HEK293 (cell line): ENCODE measurements around the gene TEAD1.

ENCODE experiments used
- MYNN ChIP-seq: fragments of 450-650 bp; formaldehyde crosslinking; IDR thresholded peaks from 2 replicates; pipeline ENCODE4 v1.5.1; 2016; ENCODE audit warnings: missing biosample characterization, missing genetic modification characterization, borderline replicate concordance
- PBX3 ChIP-seq: sonication (generic); formaldehyde crosslinking; IDR thresholded peaks from 2 replicates; pipeline ENCODE4 v1.8.1; 2022; ENCODE audit warnings: mild to moderate bottlenecking, moderate library complexity, missing genetic modification reagents
- YY1 ChIP-seq: fragments of 450-650 bp; formaldehyde crosslinking; IDR thresholded peaks from 2 replicates; pipeline ENCODE4 v1.5.1; 2018; ENCODE audit warnings: missing biosample characterization, missing genetic modification characterization
- ZFP3 ChIP-seq: fragments of 450-650 bp; formaldehyde crosslinking; IDR thresholded peaks from 2 replicates; pipeline ENCODE4 v1.5.1; 2016; ENCODE audit warnings: low read depth, missing biosample characterization, missing genetic modification characterization
- ZNF132 ChIP-seq: fragments of 450-650 bp; formaldehyde crosslinking; IDR thresholded peaks from 2 replicates; pipeline ENCODE4 v1.5.1; 2017; ENCODE audit warnings: missing biosample characterization, missing genetic modification characterization, borderline replicate concordance
- ZNF174 ChIP-seq: fragments of 450-650 bp; formaldehyde crosslinking; IDR thresholded peaks from 2 replicates; pipeline ENCODE4 v1.5.0; 2017; ENCODE audit warnings: missing biosample characterization, mild to moderate bottlenecking, missing genetic modification characterization
- ZNF600 ChIP-seq: fragments of 450-650 bp; formaldehyde crosslinking; IDR thresholded peaks from 2 replicates; pipeline ENCODE4 v1.5.1; 2016; ENCODE audit warnings: missing biosample characterization, missing genetic modification characterization
- ZNF776 ChIP-seq: fragments of 450-650 bp; formaldehyde crosslinking; IDR thresholded peaks from 2 replicates; pipeline ENCODE4 v1.5.0; 2017; ENCODE audit warnings: missing biosample characterization, missing genetic modification characterization, borderline replicate concordance
- TF ChIP-seq, protein P1 (sequence below): fragments of 450-650 bp; formaldehyde crosslinking; IDR thresholded peaks from 2 replicates; pipeline ENCODE4 v1.5.1; 2016; ENCODE audit warnings: missing biosample characterization, missing genetic modification characterization
- TF ChIP-seq, protein P2 (sequence below): fragments of 450-650 bp; formaldehyde crosslinking; IDR thresholded peaks from 2 replicates; pipeline ENCODE4 v1.5.1; 2016; ENCODE audit warnings: missing biosample characterization, missing genetic modification characterization
- TF ChIP-seq, protein P3 (sequence below): fragments of 450-650 bp; formaldehyde crosslinking; IDR thresholded peaks from 2 replicates; pipeline ENCODE4 v1.5.1; 2016; ENCODE audit warnings: missing biosample characterization, missing genetic modification characterization
- TF ChIP-seq, protein P4 (sequence below): fragments of 450-650 bp; formaldehyde crosslinking; IDR thresholded peaks from 2 replicates; pipeline ENCODE4 v1.5.1; 2017; ENCODE audit warnings: missing biosample characterization, missing genetic modification characterization
- TF ChIP-seq, protein P5 (sequence below): fragments of 450-650 bp; formaldehyde crosslinking; conservative IDR thresholded peaks from 2 replicates; pipeline ENCODE4 v1.5.1; 2016; ENCODE audit warnings: low read depth, missing biosample characterization, missing genetic modification characterization

DNA sequence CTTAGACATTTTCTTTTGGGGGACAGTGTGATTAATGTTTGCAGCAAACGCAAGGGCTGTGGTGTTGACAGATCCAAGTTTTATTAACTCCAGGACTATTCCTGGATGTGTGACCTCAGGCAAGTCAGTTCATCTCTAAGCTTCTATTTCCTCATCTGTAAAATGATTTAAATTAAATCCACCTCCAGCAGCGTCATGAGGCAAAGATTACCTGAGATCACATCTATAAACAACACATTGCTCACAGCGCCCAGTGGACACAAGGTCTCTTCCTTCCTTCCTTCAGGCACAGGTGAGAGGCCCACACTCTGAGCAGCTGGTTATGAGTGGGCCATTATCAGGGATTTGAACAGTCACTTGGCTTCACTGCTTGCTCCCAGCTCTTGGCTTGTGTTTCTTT, 223.6 kb downstream of the TEAD1 start:
- TF ChIP-seq MYNN (tag by site-specific recombination) (no peak), ZFP3 (no peak), YY1 (tag by site-specific recombination) (no peak), ZNF174 (tag by site-specific recombination) (no peak), PBX3 (CRISPR knock-in tag) (no peak), ZNF132 (no peak), ZNF776 (tag by site-specific recombination) (no peak), ZNF600 (tag by site-specific recombination) (no peak)
- TF ChIP-seq, protein P1, sequence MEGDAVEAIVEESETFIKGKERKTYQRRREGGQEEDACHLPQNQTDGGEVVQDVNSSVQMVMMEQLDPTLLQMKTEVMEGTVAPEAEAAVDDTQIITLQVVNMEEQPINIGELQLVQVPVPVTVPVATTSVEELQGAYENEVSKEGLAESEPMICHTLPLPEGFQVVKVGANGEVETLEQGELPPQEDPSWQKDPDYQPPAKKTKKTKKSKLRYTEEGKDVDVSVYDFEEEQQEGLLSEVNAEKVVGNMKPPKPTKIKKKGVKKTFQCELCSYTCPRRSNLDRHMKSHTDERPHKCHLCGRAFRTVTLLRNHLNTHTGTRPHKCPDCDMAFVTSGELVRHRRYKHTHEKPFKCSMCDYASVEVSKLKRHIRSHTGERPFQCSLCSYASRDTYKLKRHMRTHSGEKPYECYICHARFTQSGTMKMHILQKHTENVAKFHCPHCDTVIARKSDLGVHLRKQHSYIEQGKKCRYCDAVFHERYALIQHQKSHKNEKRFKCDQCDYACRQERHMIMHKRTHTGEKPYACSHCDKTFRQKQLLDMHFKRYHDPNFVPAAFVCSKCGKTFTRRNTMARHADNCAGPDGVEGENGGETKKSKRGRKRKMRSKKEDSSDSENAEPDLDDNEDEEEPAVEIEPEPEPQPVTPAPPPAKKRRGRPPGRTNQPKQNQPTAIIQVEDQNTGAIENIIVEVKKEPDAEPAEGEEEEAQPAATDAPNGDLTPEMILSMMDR (tag by site-specific recombination), result no peak
- TF ChIP-seq, protein P2, sequence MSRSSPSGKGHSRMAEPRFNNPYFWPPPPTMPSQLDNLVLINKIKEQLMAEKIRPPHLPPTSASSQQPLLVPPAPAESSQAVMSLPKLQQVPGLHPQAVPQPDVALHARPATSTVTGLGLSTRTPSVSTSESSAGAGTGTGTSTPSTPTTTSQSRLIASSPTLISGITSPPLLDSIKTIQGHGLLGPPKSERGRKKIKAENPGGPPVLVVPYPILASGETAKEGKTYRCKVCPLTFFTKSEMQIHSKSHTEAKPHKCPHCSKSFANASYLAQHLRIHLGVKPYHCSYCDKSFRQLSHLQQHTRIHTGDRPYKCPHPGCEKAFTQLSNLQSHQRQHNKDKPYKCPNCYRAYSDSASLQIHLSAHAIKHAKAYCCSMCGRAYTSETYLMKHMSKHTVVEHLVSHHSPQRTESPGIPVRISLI (tag by site-specific recombination), result no peak
- TF ChIP-seq, protein P3, sequence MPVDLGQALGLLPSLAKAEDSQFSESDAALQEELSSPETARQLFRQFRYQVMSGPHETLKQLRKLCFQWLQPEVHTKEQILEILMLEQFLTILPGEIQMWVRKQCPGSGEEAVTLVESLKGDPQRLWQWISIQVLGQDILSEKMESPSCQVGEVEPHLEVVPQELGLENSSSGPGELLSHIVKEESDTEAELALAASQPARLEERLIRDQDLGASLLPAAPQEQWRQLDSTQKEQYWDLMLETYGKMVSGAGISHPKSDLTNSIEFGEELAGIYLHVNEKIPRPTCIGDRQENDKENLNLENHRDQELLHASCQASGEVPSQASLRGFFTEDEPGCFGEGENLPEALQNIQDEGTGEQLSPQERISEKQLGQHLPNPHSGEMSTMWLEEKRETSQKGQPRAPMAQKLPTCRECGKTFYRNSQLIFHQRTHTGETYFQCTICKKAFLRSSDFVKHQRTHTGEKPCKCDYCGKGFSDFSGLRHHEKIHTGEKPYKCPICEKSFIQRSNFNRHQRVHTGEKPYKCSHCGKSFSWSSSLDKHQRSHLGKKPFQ (tag by site-specific recombination), result no peak
- TF ChIP-seq, protein P4, sequence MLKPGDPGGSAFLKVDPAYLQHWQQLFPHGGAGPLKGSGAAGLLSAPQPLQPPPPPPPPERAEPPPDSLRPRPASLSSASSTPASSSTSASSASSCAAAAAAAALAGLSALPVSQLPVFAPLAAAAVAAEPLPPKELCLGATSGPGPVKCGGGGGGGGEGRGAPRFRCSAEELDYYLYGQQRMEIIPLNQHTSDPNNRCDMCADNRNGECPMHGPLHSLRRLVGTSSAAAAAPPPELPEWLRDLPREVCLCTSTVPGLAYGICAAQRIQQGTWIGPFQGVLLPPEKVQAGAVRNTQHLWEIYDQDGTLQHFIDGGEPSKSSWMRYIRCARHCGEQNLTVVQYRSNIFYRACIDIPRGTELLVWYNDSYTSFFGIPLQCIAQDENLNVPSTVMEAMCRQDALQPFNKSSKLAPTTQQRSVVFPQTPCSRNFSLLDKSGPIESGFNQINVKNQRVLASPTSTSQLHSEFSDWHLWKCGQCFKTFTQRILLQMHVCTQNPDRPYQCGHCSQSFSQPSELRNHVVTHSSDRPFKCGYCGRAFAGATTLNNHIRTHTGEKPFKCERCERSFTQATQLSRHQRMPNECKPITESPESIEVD (tag by site-specific recombination), result no peak
- TF ChIP-seq, protein P5, sequence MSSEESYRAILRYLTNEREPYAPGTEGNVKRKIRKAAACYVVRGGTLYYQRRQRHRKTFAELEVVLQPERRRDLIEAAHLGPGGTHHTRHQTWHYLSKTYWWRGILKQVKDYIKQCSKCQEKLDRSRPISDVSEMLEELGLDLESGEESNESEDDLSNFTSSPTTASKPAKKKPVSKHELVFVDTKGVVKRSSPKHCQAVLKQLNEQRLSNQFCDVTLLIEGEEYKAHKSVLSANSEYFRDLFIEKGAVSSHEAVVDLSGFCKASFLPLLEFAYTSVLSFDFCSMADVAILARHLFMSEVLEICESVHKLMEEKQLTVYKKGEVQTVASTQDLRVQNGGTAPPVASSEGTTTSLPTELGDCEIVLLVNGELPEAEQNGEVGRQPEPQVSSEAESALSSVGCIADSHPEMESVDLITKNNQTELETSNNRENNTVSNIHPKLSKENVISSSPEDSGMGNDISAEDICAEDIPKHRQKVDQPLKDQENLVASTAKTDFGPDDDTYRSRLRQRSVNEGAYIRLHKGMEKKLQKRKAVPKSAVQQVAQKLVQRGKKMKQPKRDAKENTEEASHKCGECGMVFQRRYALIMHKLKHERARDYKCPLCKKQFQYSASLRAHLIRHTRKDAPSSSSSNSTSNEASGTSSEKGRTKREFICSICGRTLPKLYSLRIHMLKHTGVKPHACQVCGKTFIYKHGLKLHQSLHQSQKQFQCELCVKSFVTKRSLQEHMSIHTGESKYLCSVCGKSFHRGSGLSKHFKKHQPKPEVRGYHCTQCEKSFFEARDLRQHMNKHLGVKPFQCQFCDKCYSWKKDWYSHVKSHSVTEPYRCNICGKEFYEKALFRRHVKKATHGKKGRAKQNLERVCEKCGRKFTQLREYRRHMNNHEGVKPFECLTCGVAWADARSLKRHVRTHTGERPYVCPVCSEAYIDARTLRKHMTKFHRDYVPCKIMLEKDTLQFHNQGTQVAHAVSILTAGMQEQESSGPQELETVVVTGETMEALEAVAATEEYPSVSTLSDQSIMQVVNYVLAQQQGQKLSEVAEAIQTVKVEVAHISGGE (tag by site-specific recombination), result no peak
